NAMALWA (cell line): ENCODE results near the gene BCO1.

Source experiments
- DNase-seq: peaks from one replicate; pipeline ENCODE4 v3.0.0-alpha.2; 2015; ENCODE audit warnings: low spot score

The BCO1 gene

GRCh38 chr16:81318711-81319110 is 80.2 kb downstream of the BCO1 start:
- no peak for DNase-seq

- DNase-seq = no peak
Measured at GRCh38 chr16:81319221-81319912, 80.9 kb downstream of the BCO1 start.

- no peak for DNase-seq
Measured at GRCh38 chr16:81321039-81321438, 82.5 kb downstream of the BCO1 start.

- DNase-seq = no peak
Measured at GRCh38 chr16:81321536-81321935, 83.0 kb downstream of the BCO1 start.

- DNase-seq = no peak
Measured at GRCh38 chr16:81324808-81325207, 86.3 kb downstream of the BCO1 start.

GRCh38 chr16:81327011-81327410 is 88.5 kb downstream of the BCO1 start:
- DNase-seq = no peak

- DNase-seq = no peak
Measured at GRCh38 chr16:81327447-81328196, 89.1 kb downstream of the BCO1 start.

GRCh38 chr16:81329947-81330346 is 91.5 kb downstream of the BCO1 start:
- DNase-seq = no peak

GRCh38 chr16:81333356-81333755 is 94.9 kb downstream of the BCO1 start:
- DNase-seq = no peak

- DNase-seq = no peak
Measured at GRCh38 chr16:81335669-81336068, 97.2 kb downstream of the BCO1 start.

GRCh38 chr16:81337097-81337496 is 98.6 kb downstream of the BCO1 start:
- no peak for DNase-seq
